Rectal smooth muscle tissue (tissue), 1 donor: ENCODE results near the gene IGFBP5.

Source experiments
- H3K27ac ChIP-seq: one replicate; pipeline ENCODE4 v1.7.0; 2013; ENCODE audit warnings: low read depth, low read length, inconsistent platforms
- H3K27me3 ChIP-seq: one replicate; pipeline ENCODE4 v1.7.0; 2013; ENCODE audit warnings: low read length; ENCODE audit not compliant: control insufficient read depth, insufficient read depth
- H3K36me3 ChIP-seq: one replicate; pipeline ENCODE4 v1.7.0; 2013; ENCODE audit warnings: low read length; ENCODE audit not compliant: control insufficient read depth, insufficient read depth
- H3K4me1 ChIP-seq: one replicate; pipeline ENCODE4 v1.7.0; 2013; ENCODE audit warnings: low read length; ENCODE audit not compliant: control insufficient read depth, insufficient read depth
- H3K4me3 ChIP-seq: one replicate; pipeline ENCODE4 v1.7.0; 2013; ENCODE audit warnings: low read length
- H3K9ac ChIP-seq: one replicate; pipeline ENCODE4 v1.7.0; 2013; ENCODE audit warnings: low read length

The IGFBP5 gene

GRCh38 chr2:216629784-216630183, 65.6 kb downstream of the IGFBP5 start:
- H3K27me3 ChIP-seq: no peaks in the 10 kb centered on the region
- no peaks in the 10 kb centered on the region for H3K36me3 ChIP-seq
- H3K4me1 ChIP-seq: no peaks in the 10 kb centered on the region
- H3K9ac ChIP-seq: no peak overlapping the region
- no peak overlapping the region for H3K27ac ChIP-seq
- H3K4me3 ChIP-seq: no peak overlapping the region

- H3K27me3 ChIP-seq: no peaks in the 10 kb centered on the region
- H3K9ac ChIP-seq: no peak overlapping the region
- H3K4me1 ChIP-seq: no peaks in the 10 kb centered on the region
- no peak overlapping the region for H3K4me3 ChIP-seq
- H3K36me3 ChIP-seq: no peaks in the 10 kb centered on the region
- H3K27ac ChIP-seq: no peak overlapping the region
These were observed 68.5 kb downstream of the IGFBP5 start for GRCh38 chr2:216626875-216627245.

GRCh38 chr2:216626168-216626874, 69.0 kb downstream of the IGFBP5 start:
- Histone ChIP-seq H3K36me3 (no peaks in the 10 kb centered on the region), H3K9ac (no peak overlapping the region), H3K27me3 (no peaks in the 10 kb centered on the region), H3K4me1 (no peaks in the 10 kb centered on the region), H3K27ac (no peak overlapping the region), H3K4me3 (no peak overlapping the region)

GRCh38 chr2:216624251-216624650, 71.1 kb downstream of the IGFBP5 start:
- H3K4me3 ChIP-seq: no peak overlapping the region
- H3K27ac ChIP-seq: no peak overlapping the region
- no peaks in the 10 kb centered on the region for H3K36me3 ChIP-seq
- H3K9ac ChIP-seq: no peak overlapping the region
- H3K27me3 ChIP-seq: no peaks in the 10 kb centered on the region
- H3K4me1 ChIP-seq: no peaks in the 10 kb centered on the region

- Histone ChIP-seq H3K4me3 (no peak overlapping the region), H3K9ac (no peak overlapping the region), H3K4me1 (no peaks in the 10 kb centered on the region), H3K27ac (no peak overlapping the region), H3K36me3 (no peaks in the 10 kb centered on the region), H3K27me3 (no peaks in the 10 kb centered on the region)
These were observed 72.8 kb downstream of the IGFBP5 start for GRCh38 chr2:216622526-216622925.
